ELR (cell line): ENCODE measurements around the gene C2orf15.
"Not testable (repeated sequence)": the region's sequence is repeated elsewhere in the genome, so short reads cannot be mapped to it uniquely, and the experiment has no call there.

Experiments used
- DNase-seq: peaks from one replicate; pipeline ENCODE4 v3.0.0-alpha.2; 2015; ENCODE audit warnings: low read depth

The C2orf15 gene, protein sequence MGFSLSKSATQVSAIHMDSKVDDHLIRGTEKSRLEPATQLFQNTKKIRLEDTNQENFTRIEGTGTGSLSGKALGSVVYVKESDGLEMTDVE

DNA sequence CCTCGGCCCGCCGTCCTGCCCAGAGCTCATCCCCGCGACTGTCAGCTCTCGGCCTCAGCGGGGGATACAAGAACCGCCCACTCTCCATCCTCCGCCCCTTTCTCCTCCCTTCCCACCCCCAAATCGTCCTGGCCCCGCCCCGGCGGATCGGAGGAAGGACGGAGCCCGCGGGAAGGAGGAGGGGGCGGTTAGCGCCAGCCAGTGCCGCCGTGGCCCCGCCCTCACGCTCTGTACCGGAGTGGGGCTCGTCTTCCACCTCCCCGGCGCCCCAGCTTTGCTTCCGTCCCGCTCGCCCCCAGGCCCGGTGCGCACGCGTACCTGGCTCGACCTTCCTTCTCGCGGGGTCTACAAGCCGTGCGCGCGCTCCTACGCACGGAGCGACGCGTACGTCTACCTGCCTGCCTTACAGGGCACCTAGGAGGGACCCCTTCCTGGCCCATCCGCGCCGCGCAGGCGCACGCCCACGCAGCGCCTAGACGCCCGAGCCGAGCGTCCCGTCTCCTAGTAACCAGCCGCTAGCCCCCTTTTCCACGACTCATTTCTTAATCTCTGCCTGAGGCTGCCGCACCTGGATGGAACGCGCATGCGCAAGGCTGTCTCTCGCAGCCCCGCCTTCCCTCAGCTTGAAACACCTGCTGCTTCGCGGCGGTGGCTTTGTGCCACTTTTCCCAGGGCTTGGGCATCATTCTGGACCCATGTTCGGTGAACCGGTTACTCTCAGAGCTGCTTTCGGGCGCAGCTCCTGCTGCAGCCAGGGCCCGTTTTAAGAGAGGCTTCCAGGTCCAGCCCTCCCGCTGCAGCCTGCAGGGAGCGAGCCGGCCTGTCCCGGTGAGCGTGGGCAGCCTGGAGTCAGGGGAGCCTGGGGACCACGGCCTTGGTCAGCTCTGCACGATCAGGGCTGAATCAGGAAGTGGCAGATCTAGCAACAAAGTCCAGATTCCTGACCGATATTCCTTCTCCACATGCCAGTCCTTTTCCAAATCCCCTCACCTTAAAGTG lies at the start of gene C2orf15:
C2orf15 (plus strand) TSS at position 598 of the 999 bp plus-strand sequence. CDS start 8,852 bp downstream, outside the sequence.
- peak; percentile 91 for DNase-seq

DNA sequence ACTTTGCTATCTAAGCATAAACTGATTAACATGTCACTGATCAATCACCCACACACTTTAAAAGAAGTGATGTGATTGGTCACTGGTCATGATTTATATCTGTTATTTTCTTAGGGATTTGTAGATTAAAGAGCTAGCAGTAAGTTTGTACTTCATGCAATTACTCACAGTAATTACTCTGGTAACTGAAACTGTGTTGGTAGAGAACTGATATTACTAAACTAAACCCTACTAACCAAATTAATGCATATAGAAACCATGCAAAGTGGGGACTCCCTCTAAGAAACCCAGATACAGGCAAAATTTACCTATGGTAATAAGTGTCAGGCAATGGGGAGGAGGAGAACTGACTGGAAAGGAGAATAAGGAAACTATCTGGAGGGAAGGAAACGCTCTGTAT lies 44.8 kb upstream of the C2orf15 start:
- no peak for DNase-seq

GRCh38 chr2:99101697-99102096 lies 39.8 kb upstream of the C2orf15 start:
- peak; percentile 17 for DNase-seq

DNA sequence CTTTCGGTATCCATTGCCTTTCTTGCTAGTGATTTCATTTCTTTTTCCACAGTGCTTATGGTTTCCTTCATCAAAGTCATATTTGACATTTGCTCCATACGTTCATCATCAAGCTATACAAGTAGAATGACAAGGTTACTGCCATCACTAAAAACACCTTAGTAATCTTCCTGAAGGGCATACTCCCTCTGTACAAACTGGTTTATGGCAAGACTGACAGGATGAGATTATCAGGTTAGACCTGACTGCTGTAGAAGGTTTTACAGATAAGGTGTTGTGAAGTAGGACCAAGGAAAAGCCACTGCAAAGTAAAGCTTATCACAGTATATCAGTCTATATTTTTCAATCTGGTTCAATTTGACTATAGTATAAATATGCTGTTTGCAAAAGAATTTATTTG lies 37.5 kb upstream of the C2orf15 start:
- DNase-seq = no peak

DNA sequence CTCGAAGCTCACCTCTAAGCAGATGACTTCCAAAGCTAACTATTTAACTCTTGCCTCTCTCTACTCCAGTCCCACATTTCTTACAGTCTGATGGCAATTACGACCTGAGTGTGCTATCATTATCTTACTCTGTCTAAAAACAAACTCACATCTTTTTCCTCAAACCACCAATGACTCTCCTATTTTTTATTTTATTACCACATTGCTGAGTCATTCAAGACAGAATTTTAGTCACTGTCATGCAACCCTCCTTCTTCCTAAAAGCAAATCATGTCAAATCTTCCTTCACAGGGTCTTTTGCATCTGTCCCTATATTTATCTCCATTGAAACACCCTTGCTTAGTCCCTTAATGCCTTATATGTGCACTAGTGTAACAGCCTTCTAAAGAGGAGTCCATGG lies 34.6 kb upstream of the C2orf15 start:
- DNase-seq = peak; percentile 24

GRCh38 chr2:99111236-99111635 lies 30.3 kb upstream of the C2orf15 start:
- DNase-seq = no peak

DNA sequence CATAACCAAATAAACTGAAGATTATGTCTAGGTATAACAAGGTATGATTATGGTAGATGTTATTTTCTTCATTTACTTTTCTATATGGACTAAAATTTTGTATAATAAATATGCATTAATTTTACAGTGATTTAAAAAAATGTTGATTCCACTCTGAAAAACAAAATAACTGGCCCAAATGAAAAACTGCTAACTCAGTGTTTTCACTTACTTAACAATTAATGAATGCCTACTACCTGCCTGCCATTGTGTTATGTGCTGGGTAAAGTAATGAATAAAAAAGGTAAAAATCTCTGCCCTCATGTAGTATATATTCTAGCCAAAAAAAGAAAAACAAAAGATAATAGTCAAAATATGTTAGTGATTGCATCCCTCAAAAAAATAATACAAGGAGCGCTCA lies 29.6 kb upstream of the C2orf15 start:
- DNase-seq = no peak

DNA sequence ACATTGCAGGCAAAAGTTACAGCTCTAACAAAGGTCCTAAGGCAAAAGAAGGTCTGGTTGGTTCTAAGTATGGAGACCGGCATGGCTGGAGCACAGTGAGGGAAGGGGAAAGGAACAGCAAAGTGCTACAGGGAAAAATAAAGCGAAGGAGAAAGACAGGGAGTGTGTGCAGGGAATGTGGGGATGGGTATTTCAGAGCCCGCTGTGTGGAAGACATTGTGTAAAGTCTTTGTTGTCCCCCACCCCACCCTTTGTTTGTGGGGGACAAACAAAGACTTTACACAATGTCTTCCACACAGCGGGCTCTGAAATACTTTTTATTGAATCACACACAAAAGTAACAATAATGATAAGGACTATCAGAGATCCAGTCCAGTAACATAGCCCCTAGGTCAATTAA lies 28.9 kb upstream of the C2orf15 start:
- DNase-seq = no peak

GRCh38 chr2:99127981-99128380 lies 13.5 kb upstream of the C2orf15 start:
- no peak for DNase-seq

DNA sequence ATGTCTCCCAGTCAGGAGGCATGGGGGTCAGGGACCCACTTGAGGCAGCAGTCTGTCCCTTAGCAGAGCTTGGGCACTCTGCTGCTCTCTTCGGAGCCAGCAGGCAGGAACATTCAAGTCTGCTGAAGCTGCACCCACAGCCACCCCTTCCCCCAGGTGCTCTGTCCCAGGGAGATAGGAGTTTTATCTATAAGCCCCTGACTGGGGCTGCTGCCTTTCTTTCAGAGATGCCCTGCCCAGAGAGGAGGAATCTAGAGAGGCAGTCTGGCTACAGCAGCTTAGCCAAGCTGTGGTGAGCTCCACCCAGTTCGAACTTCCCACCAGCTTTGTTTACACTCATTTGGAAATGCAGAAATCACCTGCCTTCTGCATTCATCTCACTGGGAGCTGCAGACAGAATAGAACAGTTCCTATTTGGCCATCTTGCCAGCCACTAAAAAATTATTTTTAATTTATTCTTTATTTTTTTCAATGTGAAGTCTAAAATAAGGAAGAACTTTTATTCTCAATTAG lies 6.4 kb upstream of the C2orf15 start:
- DNase-seq = not testable (repeated sequence)

GRCh38 chr2:99139003-99139402 lies 2.5 kb upstream of the C2orf15 start:
- DNase-seq = no peak

DNA sequence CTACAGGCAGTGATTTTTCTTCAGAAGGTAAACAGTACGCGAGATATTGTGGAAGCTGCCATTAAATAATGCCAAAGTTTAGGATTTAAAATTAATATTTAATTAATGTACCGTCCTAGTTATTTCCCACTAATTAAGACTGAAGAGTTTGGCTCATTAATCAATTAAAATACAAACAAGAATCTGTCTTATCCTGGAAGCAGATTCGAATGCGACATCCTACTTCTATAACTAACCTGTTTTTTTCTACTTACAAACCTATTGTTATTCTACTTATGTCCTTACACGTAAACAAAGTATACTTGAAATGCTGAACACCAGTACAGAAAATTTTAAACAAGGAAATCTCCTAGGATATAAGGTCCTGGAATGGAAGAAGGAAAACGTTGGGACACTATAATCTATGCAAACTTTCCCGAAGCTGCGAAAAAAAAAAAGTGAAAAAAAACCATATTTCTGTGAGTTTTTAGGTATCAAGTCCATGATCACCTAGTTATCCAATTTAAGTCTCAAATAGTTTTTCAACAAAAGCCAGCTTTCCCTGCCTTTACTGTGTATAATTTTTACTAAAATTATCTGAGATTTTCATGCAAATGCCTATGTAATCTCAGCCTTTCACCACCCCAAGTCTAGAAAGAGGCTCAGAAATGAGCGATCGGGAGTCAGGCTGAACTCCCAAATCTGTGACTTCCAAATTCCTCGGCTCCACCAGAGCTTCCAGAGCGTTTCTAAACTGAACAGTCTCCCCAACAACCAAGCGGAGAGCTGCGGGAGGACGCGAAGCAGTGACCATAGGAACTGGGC lies 1.2 kb upstream of the C2orf15 start:
- peak; percentile 41 for DNase-seq

GRCh38 chr2:99140860-99141109 lies 722 bp upstream of the C2orf15 start:
- no peak for DNase-seq

- DNase-seq = no peak
These were observed 9.2 kb downstream of the C2orf15 start for GRCh38 chr2:99150706-99151105.

DNA sequence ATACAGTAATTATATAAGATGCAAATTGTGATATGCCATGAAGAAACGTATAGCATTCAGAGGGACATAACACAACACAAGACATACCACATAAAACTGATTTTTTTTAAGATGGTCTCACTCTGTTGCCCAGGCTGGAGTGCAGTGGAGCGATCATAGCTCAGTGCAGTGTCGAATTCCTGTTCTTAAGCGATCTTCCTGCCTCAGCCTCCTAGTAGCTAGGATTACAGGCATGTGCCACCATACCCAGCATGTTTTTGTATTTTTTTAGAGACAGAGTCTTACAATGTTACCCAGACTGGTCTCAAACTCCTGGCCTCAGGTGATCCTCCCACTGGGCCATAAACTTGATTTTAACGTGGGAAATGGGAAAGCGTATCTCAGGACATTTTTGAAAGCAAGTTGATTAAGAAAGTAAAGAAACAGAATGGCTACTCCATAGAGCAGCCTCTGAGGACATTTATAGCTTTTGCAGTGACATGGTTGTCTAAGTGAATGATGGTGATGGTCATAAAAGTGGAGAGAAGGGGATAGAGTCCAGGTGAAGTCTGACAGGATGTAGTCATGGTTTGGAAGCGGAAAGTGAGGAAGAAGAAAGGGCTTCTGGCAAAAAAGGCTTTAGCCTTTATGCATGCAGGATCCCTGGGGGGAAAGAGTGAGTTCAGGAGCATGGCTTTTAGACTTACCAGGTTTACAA lies 10.8 kb downstream of the C2orf15 start:
- no peak for DNase-seq

- peak; percentile 7 for DNase-seq
These were observed 12.6 kb downstream of the C2orf15 start for GRCh38 chr2:99153921-99154604.

DNA sequence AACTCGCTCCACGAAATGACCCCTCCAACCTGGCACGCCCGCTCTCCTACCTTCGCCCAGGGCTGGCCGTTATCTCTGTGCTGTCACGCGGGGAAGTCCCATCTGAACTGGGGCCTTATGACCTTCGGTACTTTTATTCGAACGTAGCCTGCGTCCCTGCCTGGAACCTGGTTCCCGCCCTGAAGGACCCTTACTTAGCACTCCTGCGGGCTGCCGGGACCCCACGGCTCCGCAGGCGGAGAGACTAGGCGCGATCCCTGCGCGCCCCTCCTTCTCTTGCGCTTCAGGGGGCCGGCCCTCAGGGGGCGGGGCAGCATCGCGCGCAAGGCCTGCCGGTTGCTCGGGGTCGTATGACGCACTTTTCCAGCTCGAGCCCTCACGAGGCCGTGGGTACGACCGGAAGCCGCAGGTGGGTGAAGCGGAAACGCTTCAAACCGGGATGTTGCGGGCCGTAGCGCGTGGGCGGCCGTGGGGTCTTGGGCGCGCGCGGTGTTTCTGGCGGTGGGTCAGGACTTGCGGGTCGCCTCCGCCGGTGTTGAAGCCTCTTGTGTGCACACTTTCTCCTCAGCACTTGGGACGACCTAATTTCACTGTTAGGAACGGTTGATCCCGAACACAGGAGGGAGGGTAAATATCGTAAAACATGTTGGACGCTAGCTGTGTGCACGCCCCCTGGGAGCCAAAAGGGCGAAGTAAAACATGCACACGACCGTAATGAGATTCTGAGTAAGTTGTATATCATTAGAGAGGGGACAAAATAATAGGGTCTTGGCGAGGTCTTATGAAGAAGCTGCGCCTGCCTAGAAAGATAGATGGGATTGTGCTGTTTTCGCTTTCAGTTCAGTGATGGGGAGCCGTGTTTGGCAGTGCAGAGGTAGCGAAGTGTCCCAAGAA lies 13.4 kb downstream of the C2orf15 start, which contains the start of the genes LIPT1 and TSGA10:
LIPT1 (plus strand) TSS at position 325 of the 894 bp plus-strand sequence. CDS start 6,991 bp downstream, outside the sequence.
TSGA10 (minus strand) TSS at position 300 of the 894 bp plus-strand sequence. CDS start 45,503 bp downstream, outside the sequence.
- peak; percentile 95 for DNase-seq

DNA sequence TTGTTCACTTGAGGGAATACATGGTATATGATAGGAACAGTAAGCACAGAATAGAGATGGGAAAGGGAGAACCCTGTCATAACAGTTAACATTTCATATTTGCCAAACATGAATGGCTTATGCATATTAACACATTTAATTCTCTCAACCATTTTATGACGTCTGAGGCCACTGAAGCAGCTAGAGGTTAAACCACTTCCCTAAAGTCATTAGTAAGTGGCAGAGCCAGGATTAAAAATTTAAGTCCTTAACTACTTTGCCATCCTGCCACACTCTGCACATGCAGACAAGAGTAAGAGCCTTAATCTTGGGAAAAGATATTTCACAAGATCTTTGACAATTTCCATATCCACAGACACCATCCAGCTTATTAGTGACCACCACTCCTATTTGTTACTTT lies 15.4 kb downstream of the C2orf15 start:
- DNase-seq = no peak

- no peak for DNase-seq
These were observed 17.1 kb downstream of the C2orf15 start for GRCh38 chr2:99158599-99158998.

GRCh38 chr2:99159594-99159993 lies 18.1 kb downstream of the C2orf15 start:
- no peak for DNase-seq
